Measurements from ENCODE around the gene C6. TPM values are rescaled to one million over a fixed set of nuclear protein-coding genes. Genes with fewer than 3 reads are reported as not detected.

The C6 gene
- total RNA-seq, 2 donors from 2014 or later: 54.4 to 178 TPM

GRCh38 chr5:41157272-41157894 lies 55.9 kb downstream of the C6 start:
- Histone ChIP-seq H3K36me3 (peaks cover 30% of the 10 kb centered on the region), H3K4me3 (no peak overlapping the region), H3K27ac (no peak overlapping the region), H3K27me3 (no peaks in the 10 kb centered on the region), H3K9me3 (no peaks in the 10 kb centered on the region), H3K4me1 (no peaks in the 10 kb centered on the region)
- TF ChIP-seq, protein P1, sequence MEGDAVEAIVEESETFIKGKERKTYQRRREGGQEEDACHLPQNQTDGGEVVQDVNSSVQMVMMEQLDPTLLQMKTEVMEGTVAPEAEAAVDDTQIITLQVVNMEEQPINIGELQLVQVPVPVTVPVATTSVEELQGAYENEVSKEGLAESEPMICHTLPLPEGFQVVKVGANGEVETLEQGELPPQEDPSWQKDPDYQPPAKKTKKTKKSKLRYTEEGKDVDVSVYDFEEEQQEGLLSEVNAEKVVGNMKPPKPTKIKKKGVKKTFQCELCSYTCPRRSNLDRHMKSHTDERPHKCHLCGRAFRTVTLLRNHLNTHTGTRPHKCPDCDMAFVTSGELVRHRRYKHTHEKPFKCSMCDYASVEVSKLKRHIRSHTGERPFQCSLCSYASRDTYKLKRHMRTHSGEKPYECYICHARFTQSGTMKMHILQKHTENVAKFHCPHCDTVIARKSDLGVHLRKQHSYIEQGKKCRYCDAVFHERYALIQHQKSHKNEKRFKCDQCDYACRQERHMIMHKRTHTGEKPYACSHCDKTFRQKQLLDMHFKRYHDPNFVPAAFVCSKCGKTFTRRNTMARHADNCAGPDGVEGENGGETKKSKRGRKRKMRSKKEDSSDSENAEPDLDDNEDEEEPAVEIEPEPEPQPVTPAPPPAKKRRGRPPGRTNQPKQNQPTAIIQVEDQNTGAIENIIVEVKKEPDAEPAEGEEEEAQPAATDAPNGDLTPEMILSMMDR (IDR thresholded peaks at IDR 0.05): no peak
- DNase-seq (ENCODE audit: low spot score): no peak

DNA sequence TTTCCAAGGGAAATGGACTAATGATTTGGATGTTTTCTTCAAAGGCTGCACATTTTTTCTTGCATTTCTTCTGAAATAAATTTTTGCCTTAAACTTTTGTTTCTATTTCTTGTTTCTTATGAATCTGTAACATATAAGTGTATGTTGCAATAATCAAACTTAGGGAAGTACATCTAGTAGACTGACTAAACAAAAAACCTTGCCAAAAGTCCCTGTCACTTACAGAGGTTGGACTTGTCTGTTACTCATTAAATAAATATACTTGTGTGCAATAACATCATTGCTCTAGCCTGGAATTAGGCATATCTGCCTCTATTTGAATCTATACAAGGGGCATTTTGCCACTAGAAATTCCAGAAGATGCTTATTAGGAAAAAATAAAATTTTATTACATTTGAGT lies 56.6 kb downstream of the C6 start:
- DNase-seq (ENCODE audit: low spot score): no peak
- Histone ChIP-seq H3K4me3 (no peak overlapping the region), H3K4me1 (no peaks in the 10 kb centered on the region), H3K36me3 (peaks cover 30% of the 10 kb centered on the region), H3K9me3 (no peaks in the 10 kb centered on the region), H3K27ac (no peak overlapping the region), H3K27me3 (no peaks in the 10 kb centered on the region)
- TF ChIP-seq, protein P1 (IDR thresholded peaks at IDR 0.05): no peak

DNA sequence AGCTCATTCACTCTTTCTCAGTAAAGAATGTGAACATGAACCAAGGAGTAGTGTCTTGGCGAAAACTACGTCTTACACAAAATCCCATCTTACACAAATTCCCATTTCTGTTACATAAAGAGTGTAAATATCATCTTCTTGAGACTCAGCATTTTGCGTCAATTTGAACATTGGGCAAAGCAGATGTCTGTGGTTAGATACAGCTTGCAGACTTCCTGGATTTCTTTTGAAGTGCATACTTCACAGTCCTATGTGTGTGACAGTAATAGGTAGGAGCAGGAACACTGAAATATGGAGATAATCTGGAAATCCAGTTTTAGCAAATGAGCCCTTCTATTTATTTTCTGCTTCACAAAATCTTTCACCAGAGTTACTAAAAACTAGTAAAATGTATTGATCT lies 58.8 kb downstream of the C6 start:
- Histone ChIP-seq H3K36me3 (peaks cover 29% of the 10 kb centered on the region), H3K4me1 (no peaks in the 10 kb centered on the region), H3K9me3 (no peaks in the 10 kb centered on the region), H3K27me3 (no peaks in the 10 kb centered on the region), H3K4me3 (no peak overlapping the region), H3K27ac (no peak overlapping the region)
- DNase-seq (ENCODE audit: low spot score): no peak
- TF ChIP-seq, protein P1 (IDR thresholded peaks at IDR 0.05): no peak

DNA sequence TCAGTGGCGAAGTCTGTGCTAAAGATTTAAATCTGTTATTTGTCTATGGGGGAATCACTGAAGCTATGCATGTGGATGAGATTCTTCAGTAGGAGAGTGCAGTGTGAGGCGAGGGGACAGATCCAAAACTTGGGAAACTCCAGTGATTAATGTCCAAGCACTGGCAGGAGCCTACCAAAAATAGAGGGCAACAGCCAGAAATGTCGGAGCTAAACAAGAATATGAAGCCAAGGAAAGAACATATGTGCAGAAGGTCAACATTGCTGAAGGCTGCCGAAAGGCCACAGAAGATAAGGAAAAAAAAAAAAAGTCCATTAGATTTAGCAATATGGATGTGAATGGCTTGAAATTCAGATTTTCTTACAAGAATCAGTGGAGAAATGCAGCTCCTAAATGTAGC lies 61.8 kb downstream of the C6 start:
- Histone ChIP-seq H3K36me3 (peaks cover 20% of the 10 kb centered on the region), H3K27ac (no peak overlapping the region), H3K4me1 (no peaks in the 10 kb centered on the region), H3K9me3 (no peaks in the 10 kb centered on the region), H3K4me3 (no peak overlapping the region), H3K27me3 (no peaks in the 10 kb centered on the region)
- TF ChIP-seq, protein P1 (IDR thresholded peaks at IDR 0.05): no peak
- DNase-seq (ENCODE audit: low spot score): no peak

GRCh38 chr5:41148448-41148847 lies 64.9 kb downstream of the C6 start:
- no peaks in the 10 kb centered on the region for H3K27me3 ChIP-seq
- TF ChIP-seq, protein P1 (IDR thresholded peaks at IDR 0.05): no peak
- no peaks in the 10 kb centered on the region for H3K9me3 ChIP-seq
- no peak for DNase-seq (ENCODE audit: low spot score)
- no peak overlapping the region for H3K27ac ChIP-seq
- H3K4me1 ChIP-seq: no peaks in the 10 kb centered on the region
- peaks cover 16% of the 10 kb centered on the region for H3K36me3 ChIP-seq
- no peak overlapping the region for H3K4me3 ChIP-seq

DNA sequence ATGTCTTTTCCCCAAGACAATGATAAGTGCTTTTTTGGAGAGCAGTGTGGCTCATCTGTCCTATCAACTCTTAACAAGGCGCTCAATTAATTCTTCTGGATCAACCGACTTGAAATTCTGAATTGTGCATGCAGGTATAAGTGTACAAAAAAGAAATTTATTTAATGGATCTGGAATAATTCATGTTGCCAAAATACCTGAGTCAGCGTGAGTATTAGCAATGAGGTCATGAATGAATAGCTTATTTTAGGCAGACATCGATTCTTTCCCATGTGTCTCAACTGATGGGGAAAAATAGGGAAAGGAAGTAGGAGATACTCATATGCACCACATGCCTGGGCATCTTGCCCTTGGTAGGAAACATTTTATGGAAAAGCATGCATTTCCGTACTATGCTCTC lies 68.0 kb downstream of the C6 start:
- TF ChIP-seq, protein P1 (IDR thresholded peaks at IDR 0.05): no peak
- Histone ChIP-seq H3K4me3 (no peak overlapping the region), H3K27me3 (no peaks in the 10 kb centered on the region), H3K4me1 (no peaks in the 10 kb centered on the region), H3K36me3 (peaks cover 8% of the 10 kb centered on the region), H3K27ac (no peak overlapping the region), H3K9me3 (no peaks in the 10 kb centered on the region)
- no peak for DNase-seq (ENCODE audit: low spot score)

Data from right atrium auricular region (tissue), 2 donors.